H9 (cell line): ENCODE data around the gene CALHM1. TPM values are rescaled to one million over a fixed set of nuclear protein-coding genes. Genes with fewer than 3 reads are reported as not detected.

Experiments used
- DNase-seq: peaks from one replicate; pipeline ENCODE4 v3.0.0-alpha.2; 2017
- H2AFZ ChIP-seq: one replicate; pipeline ENCODE4 v1.6.1; 2013; ENCODE audit warnings: mild to moderate bottlenecking, low read length, control low read depth, moderate library complexity
- H2AK5ac ChIP-seq: 2 replicates; pipeline ENCODE4 v1.6.1; 2013; ENCODE audit warnings: low read length, control low read depth, mixed read lengths; ENCODE audit not compliant: insufficient read length
- H2BK120ac ChIP-seq: one replicate; pipeline ENCODE4 v1.6.1; 2013; ENCODE audit warnings: low read depth, mild to moderate bottlenecking, low read length, control low read depth, inconsistent platforms; ENCODE audit not compliant: poor library complexity, severe bottlenecking
- H2BK12ac ChIP-seq: 2 replicates; pipeline ENCODE4 v1.6.1; 2013; ENCODE audit warnings: low read length, control low read depth, mixed read lengths, low read depth; ENCODE audit not compliant: insufficient read length
- H2BK15ac ChIP-seq: 2 replicates; pipeline ENCODE4 v1.6.1; 2013; ENCODE audit warnings: low read depth, low read length, control low read depth
- H2BK20ac ChIP-seq: one replicate; pipeline ENCODE4 v1.6.1; 2013; ENCODE audit warnings: low read depth, mild to moderate bottlenecking, low read length, control low read depth, inconsistent platforms; ENCODE audit not compliant: poor library complexity, severe bottlenecking
- H2BK5ac ChIP-seq: 2 replicates; pipeline ENCODE4 v1.6.1; 2013; ENCODE audit warnings: low read length, control low read depth, mixed read lengths; ENCODE audit not compliant: insufficient read length
- H3K14ac ChIP-seq: 2 replicates; pipeline ENCODE4 v1.6.1; 2013; ENCODE audit warnings: low read length, control low read depth; ENCODE audit not compliant: insufficient read depth
- H3K18ac ChIP-seq: 2 replicates; pipeline ENCODE4 v1.6.1; 2013; ENCODE audit warnings: low read depth, mild to moderate bottlenecking, mixed read lengths, low read length, control low read depth; ENCODE audit not compliant: insufficient read length
- H3K23ac ChIP-seq: 2 replicates; pipeline ENCODE4 v1.6.1; 2013; ENCODE audit warnings: low read length, control low read depth, mixed read lengths, low read depth; ENCODE audit not compliant: insufficient read length
- H3K23me2 ChIP-seq: 2 replicates; pipeline ENCODE4 v1.6.1; 2013; ENCODE audit warnings: low read depth, mild to moderate bottlenecking, mixed read lengths, low read length, control low read depth; ENCODE audit not compliant: insufficient read length, poor library complexity, severe bottlenecking
- H3K27ac ChIP-seq: 2 replicates; pipeline ENCODE4 v1.5.1; 2013; ENCODE audit warnings: low read length, control low read depth, mixed read lengths, low read depth; ENCODE audit not compliant: insufficient read length
- H3K27me3 ChIP-seq: 2 replicates; pipeline ENCODE4 v1.6.1; 2013; ENCODE audit warnings: low read length, control low read depth, inconsistent platforms; ENCODE audit not compliant: insufficient read depth
- H3K4ac ChIP-seq: 2 replicates; pipeline ENCODE4 v1.6.1; 2013; ENCODE audit warnings: low read depth, mild to moderate bottlenecking, control low read depth, inconsistent platforms, low read length, moderate library complexity
- H3K4me1 ChIP-seq: 2 replicates; pipeline ENCODE4 v1.6.1; 2013; ENCODE audit warnings: low read length, control low read depth, inconsistent platforms; ENCODE audit not compliant: insufficient read depth
- H3K4me2 ChIP-seq: 2 replicates; pipeline ENCODE4 v1.6.1; 2013; ENCODE audit warnings: low read length, control low read depth, mixed read lengths; ENCODE audit not compliant: insufficient read length, insufficient read depth
- H3K56ac ChIP-seq: 2 replicates; pipeline ENCODE4 v1.6.1; 2013; ENCODE audit warnings: low read depth, mild to moderate bottlenecking, mixed read lengths, low read length, control low read depth; ENCODE audit not compliant: insufficient read length
- H3K79me1 ChIP-seq: 2 replicates; pipeline ENCODE4 v1.6.1; 2013; ENCODE audit warnings: low read depth, mild to moderate bottlenecking, moderate library complexity, low read length, control low read depth, inconsistent platforms; ENCODE audit not compliant: insufficient read depth, poor library complexity, severe bottlenecking
- H3K79me2 ChIP-seq: 2 replicates; pipeline ENCODE4 v1.6.1; 2013; ENCODE audit warnings: low read length, control low read depth, inconsistent platforms; ENCODE audit not compliant: insufficient read depth
- H3K9ac ChIP-seq: 2 replicates; pipeline ENCODE4 v1.6.1; 2013; ENCODE audit warnings: low read length, control low read depth, mixed read lengths; ENCODE audit not compliant: insufficient read length; ENCODE audit errors: extremely low read depth
- H3K9me3 ChIP-seq: one replicate; pipeline ENCODE4 v1.6.1; 2013; ENCODE audit warnings: low read depth, low read length, inconsistent platforms; ENCODE audit not compliant: control insufficient read depth
- H3T11ph ChIP-seq: one replicate; pipeline ENCODE4 v1.6.1; 2013; ENCODE audit warnings: mild to moderate bottlenecking, low read length, control low read depth, inconsistent platforms
- H4K20me1 ChIP-seq: one replicate; pipeline ENCODE4 v1.6.1; 2013; ENCODE audit not compliant: control insufficient read depth, insufficient read length, insufficient read depth
- H4K5ac ChIP-seq: 2 replicates; pipeline ENCODE4 v1.6.1; 2013; ENCODE audit warnings: low read depth, mild to moderate bottlenecking, mixed read lengths, low read length, control low read depth; ENCODE audit not compliant: insufficient read length
- H4K8ac ChIP-seq: replicated peaks from 2 replicates; pipeline ENCODE4 v1.6.1; 2013; ENCODE audit warnings: low read length, control low read depth, mixed read lengths, low read depth; ENCODE audit not compliant: insufficient read length
- H4K91ac ChIP-seq: 2 replicates; pipeline ENCODE4 v1.6.1; 2013; ENCODE audit warnings: low read depth, mild to moderate bottlenecking, moderate library complexity, mixed read lengths, low read length, control low read depth; ENCODE audit not compliant: insufficient read length
- H3K27ac Mint-ChIP-seq, 3 experiments: 2 replicates in 2 of 3; 3 replicates in 1 of 3; pipeline ENCODE4 v1.8.0; 2020 to 2021; ENCODE audit warnings: mixed read lengths in 3 of 3, mild to moderate bottlenecking in 1 of 3, moderate library complexity in 1 of 3
- H3K27me3 Mint-ChIP-seq: 2 replicates; pipeline ENCODE4 v1.8.0; 2021; ENCODE audit warnings: low read depth, mild to moderate bottlenecking, moderate library complexity, mixed read lengths
- H3K36me3 Mint-ChIP-seq, 3 experiments: 2 replicates in 2 of 3; 3 replicates in 1 of 3; pipeline ENCODE4 v1.8.0; 2020 to 2021; ENCODE audit warnings: low read depth in 3 of 3, mixed read lengths in 3 of 3; ENCODE audit not compliant: insufficient read depth in 1 of 3
- H3K4me1 Mint-ChIP-seq, 2 experiments: 2 replicates each; pipeline ENCODE4 v1.8.0; 2020; ENCODE audit warnings: mixed read lengths in 2 of 2
- H3K4me3 Mint-ChIP-seq, 2 experiments: 2 replicates in 1 of 2; 3 replicates in 1 of 2; pipeline ENCODE4 v1.8.0; 2020 to 2021; ENCODE audit warnings: mild to moderate bottlenecking in 2 of 2, mixed read lengths in 2 of 2, moderate library complexity in 1 of 2
- H3K9me3 Mint-ChIP-seq, 2 experiments: 2 replicates in 1 of 2; 3 replicates in 1 of 2; pipeline ENCODE4 v1.8.0; 2020; ENCODE audit warnings: mild to moderate bottlenecking in 2 of 2, mixed read lengths in 2 of 2, moderate library complexity in 1 of 2
- CTCF ChIP-seq: fragments of 200-600 bp; sonication (generic); conservative IDR thresholded peaks from 3 replicates; pipeline ENCODE4 v1.8.0; 2021; ENCODE audit warnings: antibody characterized with exemption, mild to moderate bottlenecking
- WGBS: extraction: QIAGEN DNeasy Blood & Tissue Kit; methylation state at CpG from one replicate; pipeline ENCODE4 v1.1.7; 2013; ENCODE audit warnings: missing lambda C conversion rate, low lambda C conversion rate, mixed read lengths; ENCODE audit not compliant: insufficient read length; ENCODE audit errors: extremely low coverage; 5-methylcytosine and 5-hydroxymethylcytosine counted together
- total RNA-seq: library from RNA; stranded (reverse); gene quantifications from 2 replicates; pipeline ENCODE4 v1.2.1, GENCODE V29; 2021

Gene CALHM1
- total RNA-seq, 1 experiment from 2014 or later, result 0.13 TPM

- no peak overlapping the region; a peak in 1 of 5 replicates for H3K4me3 Mint-ChIP-seq
Measured at GRCh38 chr10:103476046-103476768, 17.5 kb upstream of the CALHM1 start.

More at GRCh38 chr10:103476046-103476768, 17.5 kb upstream of the CALHM1 start:
- Histone ChIP-seq H3K9ac (no peak overlapping the region), H3K79me1 (no peaks in the 10 kb centered on the region), H3K79me2 (no peaks in the 10 kb centered on the region), H2BK12ac (no peak overlapping the region), H2AK5ac (no peak overlapping the region), H2BK120ac (no peak overlapping the region), H3K56ac (no peak overlapping the region), H4K5ac (no peak overlapping the region), H3K4me2 (no peak overlapping the region), H2BK5ac (no peak overlapping the region), H2BK15ac (no peak overlapping the region), H3K27me3 (no peaks in the 10 kb centered on the region), H2BK20ac (no peak overlapping the region), H3K23ac (no peak overlapping the region), H2AFZ (no peak overlapping the region), H4K91ac (no peak overlapping the region), H3T11ph (no peak overlapping the region), H3K4me1 (no peaks in the 10 kb centered on the region; the same call in 1 of the 2 replicates), H4K20me1 (no peaks in the 10 kb centered on the region), H3K4ac (no peak overlapping the region), H4K8ac (no peak overlapping the region), H3K23me2 (no peaks in the 10 kb centered on the region), H3K9me3 (no peaks in the 10 kb centered on the region), H3K27ac (no peak overlapping the region), H3K14ac (no peak overlapping the region), H3K18ac (no peak overlapping the region)
- WGBS, result no CpG with 5 or more reads among the region's 11 CpGs
- Mint-ChIP-seq H3K27ac (peak overlapping the region in 2 of 3 experiments; percentile 10 to 72; a peak in 1 of 7 replicates), H3K27me3 (peaks cover 2% of the 10 kb centered on the region; the same call in 1 of the 2 replicates), H3K36me3 (no peaks in the 10 kb centered on the region), H3K9me3 (no peaks in the 10 kb centered on the region), H3K4me1 (peaks cover 16 to 30% of the 10 kb centered on the region in 2 experiments)
- peak; percentile 76 for TF ChIP-seq CTCF
- peak; percentile 91 for DNase-seq
